A549 treated with CpdA at 1 μM for 4 hours (cell line): ENCODE data around the gene LTN1. TPM values are rescaled to one million over a fixed set of nuclear protein-coding genes. Genes with fewer than 3 reads are reported as not detected.

Experiments used
- total RNA-seq: library from RNA; stranded (reverse); fragments of 200-300 nt; extraction: Qiagen RNA extraction; gene quantifications from 5 replicates; pipeline ENCODE4 v1.2.3, GENCODE V29; 2022; ENCODE audit warnings: low read depth

Gene LTN1, protein sequence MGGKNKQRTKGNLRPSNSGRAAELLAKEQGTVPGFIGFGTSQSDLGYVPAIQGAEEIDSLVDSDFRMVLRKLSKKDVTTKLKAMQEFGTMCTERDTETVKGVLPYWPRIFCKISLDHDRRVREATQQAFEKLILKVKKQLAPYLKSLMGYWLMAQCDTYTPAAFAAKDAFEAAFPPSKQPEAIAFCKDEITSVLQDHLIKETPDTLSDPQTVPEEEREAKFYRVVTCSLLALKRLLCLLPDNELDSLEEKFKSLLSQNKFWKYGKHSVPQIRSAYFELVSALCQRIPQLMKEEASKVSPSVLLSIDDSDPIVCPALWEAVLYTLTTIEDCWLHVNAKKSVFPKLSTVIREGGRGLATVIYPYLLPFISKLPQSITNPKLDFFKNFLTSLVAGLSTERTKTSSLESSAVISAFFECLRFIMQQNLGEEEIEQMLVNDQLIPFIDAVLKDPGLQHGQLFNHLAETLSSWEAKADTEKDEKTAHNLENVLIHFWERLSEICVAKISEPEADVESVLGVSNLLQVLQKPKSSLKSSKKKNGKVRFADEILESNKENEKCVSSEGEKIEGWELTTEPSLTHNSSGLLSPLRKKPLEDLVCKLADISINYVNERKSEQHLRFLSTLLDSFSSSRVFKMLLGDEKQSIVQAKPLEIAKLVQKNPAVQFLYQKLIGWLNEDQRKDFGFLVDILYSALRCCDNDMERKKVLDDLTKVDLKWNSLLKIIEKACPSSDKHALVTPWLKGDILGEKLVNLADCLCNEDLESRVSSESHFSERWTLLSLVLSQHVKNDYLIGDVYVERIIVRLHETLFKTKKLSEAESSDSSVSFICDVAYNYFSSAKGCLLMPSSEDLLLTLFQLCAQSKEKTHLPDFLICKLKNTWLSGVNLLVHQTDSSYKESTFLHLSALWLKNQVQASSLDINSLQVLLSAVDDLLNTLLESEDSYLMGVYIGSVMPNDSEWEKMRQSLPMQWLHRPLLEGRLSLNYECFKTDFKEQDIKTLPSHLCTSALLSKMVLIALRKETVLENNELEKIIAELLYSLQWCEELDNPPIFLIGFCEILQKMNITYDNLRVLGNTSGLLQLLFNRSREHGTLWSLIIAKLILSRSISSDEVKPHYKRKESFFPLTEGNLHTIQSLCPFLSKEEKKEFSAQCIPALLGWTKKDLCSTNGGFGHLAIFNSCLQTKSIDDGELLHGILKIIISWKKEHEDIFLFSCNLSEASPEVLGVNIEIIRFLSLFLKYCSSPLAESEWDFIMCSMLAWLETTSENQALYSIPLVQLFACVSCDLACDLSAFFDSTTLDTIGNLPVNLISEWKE (N-terminal part only)
- total RNA-seq: 5.1 to 7.6 TPM (median 7.0 TPM) in 5 replicates

DNA sequence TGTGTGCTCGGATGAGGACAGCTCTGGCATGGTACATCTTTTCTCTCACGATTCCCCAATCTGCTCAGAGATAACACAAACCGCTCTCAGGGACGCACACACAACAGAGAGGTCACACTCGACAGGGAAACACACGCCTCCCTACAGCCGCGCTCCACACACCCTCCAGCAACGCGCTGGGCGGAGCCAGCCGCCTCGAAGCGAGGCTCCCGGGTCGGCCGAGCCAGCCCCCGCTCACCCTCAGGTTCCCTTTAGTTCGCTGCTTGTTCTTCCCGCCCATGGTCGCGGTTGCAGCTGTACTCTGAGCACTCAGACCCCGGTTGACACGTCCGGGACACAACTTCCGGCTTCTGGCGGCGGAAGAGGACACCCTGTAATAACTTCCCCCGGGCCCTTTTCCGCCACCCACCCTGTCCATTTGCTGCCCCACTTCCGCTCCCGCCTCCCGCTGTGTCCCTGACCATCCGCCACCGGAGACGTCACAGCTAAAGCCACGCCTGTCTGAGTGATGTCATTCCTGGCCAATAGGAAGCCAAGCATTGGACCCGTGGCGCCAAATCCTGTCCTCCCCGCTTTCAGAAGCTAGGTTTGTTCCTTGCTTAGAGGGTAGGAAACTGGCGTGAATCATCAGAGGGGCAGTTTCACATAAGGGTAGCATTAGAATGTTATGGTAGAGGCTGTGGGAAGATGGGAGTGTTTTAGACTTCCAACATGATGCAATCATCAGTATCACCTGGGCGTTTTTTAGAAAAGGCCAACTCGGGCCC lies at the start of gene LTN1:
Gene LTN1, minus strand, starts transcription at position 352 of the 767 bp plus-strand sequence. Its CDS starts 72 bp downstream, at position 280.

DNA sequence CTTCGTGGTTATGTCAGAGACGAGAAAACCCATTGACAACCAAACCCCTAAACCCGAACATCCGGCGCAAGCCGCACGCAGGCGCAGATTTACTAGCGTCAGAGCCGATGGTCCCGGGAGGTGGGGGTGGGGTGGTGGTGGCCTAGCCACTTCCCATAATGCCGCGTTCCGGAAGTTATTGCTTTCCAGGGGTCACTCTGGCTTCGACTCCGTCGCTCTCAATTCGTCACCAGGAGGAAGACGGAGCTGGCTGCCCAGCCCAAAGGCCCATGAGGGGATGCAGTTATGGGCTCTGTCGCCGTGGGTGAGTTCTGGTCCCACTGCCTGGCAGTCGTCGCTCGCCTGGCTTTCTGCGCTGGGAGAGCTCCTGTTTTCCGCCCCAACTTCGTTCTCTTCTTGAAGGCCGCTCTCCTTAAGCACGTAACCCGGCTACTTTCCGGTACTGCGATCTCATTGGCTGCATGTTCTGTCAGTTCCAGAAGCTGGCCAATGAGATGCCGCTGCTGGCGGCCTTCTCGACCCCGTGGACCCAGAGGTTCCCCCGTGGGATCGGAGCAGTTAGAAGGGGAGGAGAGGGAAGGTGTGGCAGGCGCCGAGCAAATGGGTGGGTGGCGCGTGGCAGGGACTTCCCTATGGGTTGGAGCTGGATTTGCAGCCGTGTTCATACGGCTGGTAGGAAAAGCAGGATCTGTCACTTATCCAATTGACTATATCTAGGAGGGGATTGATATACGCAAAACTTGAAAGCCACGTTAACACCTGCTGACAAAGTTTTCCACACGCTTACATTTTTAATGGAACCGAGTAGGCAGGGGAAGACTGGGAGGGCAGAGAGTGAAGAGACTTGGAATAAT lies 32.0 kb upstream of the LTN1 start, which contains the start of gene USP16:
Gene USP16, plus strand, starts transcription at position 195 of the 854 bp plus-strand sequence. CDS start 3,246 bp downstream, outside the sequence.

Other genes starting within 250 kb of the LTN1 start
- gene RWDD2B, start 26.5 kb upstream of the LTN1 start, total RNA-seq: 9.2 to 11.3 TPM (median 10.3 TPM) in 5 replicates
- 21.9 to 31.5 TPM (median 24.0 TPM) in 5 replicates for gene USP16, start 31.8 kb upstream of the LTN1 start, total RNA-seq
- gene CCT8, start 80.8 kb upstream of the LTN1 start, total RNA-seq: 180 to 208 TPM (median 190 TPM) in 5 replicates
- gene MAP3K7CL, start 137.8 kb upstream of the LTN1 start, total RNA-seq: 0.92 to 2.0 TPM (median 1.8 TPM) in 5 replicates